ENCODE measurements around the gene FAM229B.

- TF ChIP-seq, protein P1, sequence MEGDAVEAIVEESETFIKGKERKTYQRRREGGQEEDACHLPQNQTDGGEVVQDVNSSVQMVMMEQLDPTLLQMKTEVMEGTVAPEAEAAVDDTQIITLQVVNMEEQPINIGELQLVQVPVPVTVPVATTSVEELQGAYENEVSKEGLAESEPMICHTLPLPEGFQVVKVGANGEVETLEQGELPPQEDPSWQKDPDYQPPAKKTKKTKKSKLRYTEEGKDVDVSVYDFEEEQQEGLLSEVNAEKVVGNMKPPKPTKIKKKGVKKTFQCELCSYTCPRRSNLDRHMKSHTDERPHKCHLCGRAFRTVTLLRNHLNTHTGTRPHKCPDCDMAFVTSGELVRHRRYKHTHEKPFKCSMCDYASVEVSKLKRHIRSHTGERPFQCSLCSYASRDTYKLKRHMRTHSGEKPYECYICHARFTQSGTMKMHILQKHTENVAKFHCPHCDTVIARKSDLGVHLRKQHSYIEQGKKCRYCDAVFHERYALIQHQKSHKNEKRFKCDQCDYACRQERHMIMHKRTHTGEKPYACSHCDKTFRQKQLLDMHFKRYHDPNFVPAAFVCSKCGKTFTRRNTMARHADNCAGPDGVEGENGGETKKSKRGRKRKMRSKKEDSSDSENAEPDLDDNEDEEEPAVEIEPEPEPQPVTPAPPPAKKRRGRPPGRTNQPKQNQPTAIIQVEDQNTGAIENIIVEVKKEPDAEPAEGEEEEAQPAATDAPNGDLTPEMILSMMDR (IDR thresholded peaks at IDR 0.05; ENCODE audit: borderline replicate concordance, extremely low read depth, low read length, poor library complexity, severe bottlenecking): no peak
- TF ChIP-seq EZH2 (IDR thresholded peaks at IDR 0.05; ENCODE audit: borderline replicate concordance, low read depth, low read length, severe bottlenecking): no peak
Observed at GRCh38 chr6:112081569-112081968, 5.8 kb upstream of the FAM229B start.

All from DND-41 (cell line).